Cardiac muscle cell (in vitro differentiated cells and primary cell): ENCODE data around the gene AOC3. TPM values are rescaled to one million over a fixed set of nuclear protein-coding genes. Genes with fewer than 3 reads are reported as not detected.
"Not testable (repeated sequence)": the region's sequence is repeated elsewhere in the genome, so short reads cannot be mapped to it uniquely, and the experiment has no call there.

Experiments
- DNase-seq, 2 donors: peaks; one replicate each; pipeline versions ENCODE4 v3.0.0 to v3.0.0-alpha.2; 2010 to 2017; ENCODE audit warnings: low read depth in 1 of 2, low spot score in 1 of 2
- H3K27ac ChIP-seq: fragments of 200-600 bp; sonication (generic); 2 replicates; pipeline ENCODE4 v1.5.1; 2016
- H3K27me3 ChIP-seq: fragments of 200-600 bp; sonication (generic); 2 replicates; pipeline ENCODE4 v1.6.0; 2016; ENCODE audit warnings: control low read depth
- H3K36me3 ChIP-seq: fragments of 200-600 bp; sonication (generic); 2 replicates; pipeline ENCODE4 v1.5.1; 2016; ENCODE audit warnings: control low read depth
- H3K4me1 ChIP-seq: fragments of 200-600 bp; sonication (generic); 2 replicates; pipeline ENCODE4 v1.8.1; 2017; ENCODE audit warnings: low read depth, mild to moderate bottlenecking, mixed run types
- H3K4me3 ChIP-seq: fragments of 200-600 bp; sonication (generic); 2 replicates; pipeline ENCODE4 v1.5.1; 2016; ENCODE audit warnings: mild to moderate bottlenecking
- H3K9me3 ChIP-seq: fragments of 200-600 bp; sonication (generic); 2 replicates; pipeline ENCODE4 v1.5.1; 2017; ENCODE audit warnings: low read depth, mild to moderate bottlenecking, control low read depth
- polyA plus RNA-seq: library from polyadenylated mRNA; unstranded; fragments of >200 nt; fragmentation: Nextera tagmentation; extraction: Ambion mirVana; gene quantifications from 2 replicates; pipeline ENCODE4 v1.2.1, GENCODE V29; 2016
- total RNA-seq: library from RNA; depleted of rRNA; stranded (reverse); fragments of >200 nt; gene quantifications from 2 replicates; pipeline ENCODE4 v1.2.3, GENCODE V29; 2016
- TF ChIP-seq, protein P1 (sequence below): IDR thresholded peaks from 2 replicates; pipeline ENCODE4 v1.5.1; 2012; ENCODE audit warnings: low read depth, mild to moderate bottlenecking, low read length

The AOC3 gene
- total and polyA plus RNA-seq, 2 experiments from 2014 or later, result 2.6 to 5.2 TPM

DNA sequence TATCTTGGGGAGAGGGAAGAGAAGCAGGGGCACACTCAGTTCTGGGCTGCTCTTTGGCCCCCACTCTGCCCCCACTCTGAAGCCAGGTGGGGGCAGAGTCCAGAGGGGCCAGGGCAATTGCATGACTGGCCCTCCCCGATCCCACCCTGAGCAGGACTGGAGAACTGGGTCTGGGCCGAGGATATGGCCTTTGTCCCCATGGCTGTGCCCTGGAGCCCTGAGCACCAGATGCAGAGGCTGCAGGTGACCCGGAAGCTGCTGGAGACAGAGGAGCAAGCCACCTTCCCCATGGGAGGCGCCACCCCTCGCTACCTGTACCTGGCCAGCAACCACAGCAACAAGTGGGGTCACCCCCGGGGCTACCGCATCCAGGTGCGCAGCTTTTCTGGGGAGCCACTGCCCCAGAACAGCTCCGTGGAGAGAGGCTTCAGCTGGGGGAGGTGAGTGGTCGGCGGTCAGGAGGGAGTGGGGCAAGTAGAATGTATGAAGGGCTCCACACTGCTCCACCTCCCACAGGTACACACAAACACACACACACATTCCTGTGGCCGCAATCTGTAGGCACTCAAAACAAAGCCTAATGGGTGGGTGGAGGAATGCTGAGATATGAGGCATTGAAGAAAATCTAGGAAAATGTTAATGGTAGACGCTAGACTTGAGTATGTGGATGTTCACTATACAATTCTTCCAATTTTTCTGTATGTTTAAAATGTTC is 21.4 kb downstream of the AOC3 start:
- H3K4me3 ChIP-seq, result no peak overlapping the region
- no peak for DNase-seq
- H3K36me3 ChIP-seq, result no peaks in the 10 kb centered on the region
- TF ChIP-seq, protein P1, sequence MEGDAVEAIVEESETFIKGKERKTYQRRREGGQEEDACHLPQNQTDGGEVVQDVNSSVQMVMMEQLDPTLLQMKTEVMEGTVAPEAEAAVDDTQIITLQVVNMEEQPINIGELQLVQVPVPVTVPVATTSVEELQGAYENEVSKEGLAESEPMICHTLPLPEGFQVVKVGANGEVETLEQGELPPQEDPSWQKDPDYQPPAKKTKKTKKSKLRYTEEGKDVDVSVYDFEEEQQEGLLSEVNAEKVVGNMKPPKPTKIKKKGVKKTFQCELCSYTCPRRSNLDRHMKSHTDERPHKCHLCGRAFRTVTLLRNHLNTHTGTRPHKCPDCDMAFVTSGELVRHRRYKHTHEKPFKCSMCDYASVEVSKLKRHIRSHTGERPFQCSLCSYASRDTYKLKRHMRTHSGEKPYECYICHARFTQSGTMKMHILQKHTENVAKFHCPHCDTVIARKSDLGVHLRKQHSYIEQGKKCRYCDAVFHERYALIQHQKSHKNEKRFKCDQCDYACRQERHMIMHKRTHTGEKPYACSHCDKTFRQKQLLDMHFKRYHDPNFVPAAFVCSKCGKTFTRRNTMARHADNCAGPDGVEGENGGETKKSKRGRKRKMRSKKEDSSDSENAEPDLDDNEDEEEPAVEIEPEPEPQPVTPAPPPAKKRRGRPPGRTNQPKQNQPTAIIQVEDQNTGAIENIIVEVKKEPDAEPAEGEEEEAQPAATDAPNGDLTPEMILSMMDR, result no peak
- H3K27me3 ChIP-seq, result no peaks in the 10 kb centered on the region
- H3K27ac ChIP-seq, result no peak overlapping the region
- H3K4me1 ChIP-seq, result no peaks in the 10 kb centered on the region
- no peaks in the 10 kb centered on the region for H3K9me3 ChIP-seq

DNA sequence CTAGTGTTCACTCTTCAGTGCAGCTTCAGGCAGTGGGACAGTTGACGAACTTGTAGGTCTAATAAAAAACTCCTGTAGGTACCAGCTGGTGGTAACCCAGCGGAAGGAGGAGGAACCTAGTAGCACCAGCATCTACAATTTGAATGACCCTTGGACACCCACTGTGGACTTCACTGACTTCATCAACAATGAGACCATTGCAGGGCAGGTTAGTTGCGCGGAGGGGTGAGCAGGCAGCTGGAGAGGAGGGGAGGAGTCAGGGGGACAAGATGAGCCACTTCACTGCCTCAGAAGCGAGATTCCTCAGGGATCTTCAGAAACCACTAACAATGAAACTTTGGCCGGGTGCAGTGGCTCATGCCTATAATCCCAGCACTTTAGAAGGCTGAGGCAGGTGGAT is 22.3 kb downstream of the AOC3 start:
- Histone ChIP-seq H3K27ac (no peak overlapping the region), H3K36me3 (no peaks in the 10 kb centered on the region), H3K9me3 (no peaks in the 10 kb centered on the region), H3K4me3 (no peak overlapping the region), H3K4me1 (no peaks in the 10 kb centered on the region), H3K27me3 (no peaks in the 10 kb centered on the region)
- DNase-seq, result no peak
- TF ChIP-seq, protein P1, result no peak

DNA sequence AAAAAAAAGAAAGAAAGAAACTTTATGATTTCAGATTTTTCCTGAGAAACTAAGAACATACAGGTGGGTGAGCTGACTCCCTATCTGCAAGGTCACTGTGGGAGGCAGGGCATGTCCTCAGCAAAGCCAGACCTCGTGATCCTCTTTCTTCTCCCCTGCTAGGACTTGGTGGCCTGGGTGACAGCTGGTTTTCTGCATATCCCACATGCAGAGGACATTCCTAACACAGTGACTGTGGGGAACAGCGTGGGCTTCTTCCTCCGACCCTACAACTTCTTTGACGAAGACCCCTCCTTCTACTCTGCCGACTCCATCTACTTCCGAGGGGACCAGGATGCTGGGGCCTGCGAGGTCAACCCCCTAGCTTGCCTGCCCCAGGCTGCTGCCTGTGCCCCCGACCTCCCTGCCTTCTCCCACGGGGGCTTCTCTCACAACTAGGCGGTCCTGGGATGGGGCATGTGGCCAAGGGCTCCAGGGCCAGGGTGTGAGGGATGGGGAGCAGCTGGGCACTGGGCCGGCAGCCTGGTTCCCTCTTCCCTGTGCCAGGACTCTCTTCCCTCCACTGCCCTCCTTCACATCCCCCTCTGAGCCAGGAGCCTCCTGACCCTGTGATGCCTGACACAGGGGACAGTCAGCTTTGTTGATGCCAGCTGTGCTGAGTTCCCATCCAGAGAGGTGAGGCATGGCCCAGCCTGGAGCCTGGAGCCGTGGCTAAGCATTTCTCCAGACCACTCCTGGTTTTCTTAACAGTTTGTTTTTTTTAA is 23.1 kb downstream of the AOC3 start:
- not testable (repeated sequence) for H3K9me3 ChIP-seq, DNase-seq, H3K27me3 ChIP-seq, H3K4me3 ChIP-seq, H3K27ac ChIP-seq, H3K36me3 ChIP-seq, H3K4me1 ChIP-seq

DNA sequence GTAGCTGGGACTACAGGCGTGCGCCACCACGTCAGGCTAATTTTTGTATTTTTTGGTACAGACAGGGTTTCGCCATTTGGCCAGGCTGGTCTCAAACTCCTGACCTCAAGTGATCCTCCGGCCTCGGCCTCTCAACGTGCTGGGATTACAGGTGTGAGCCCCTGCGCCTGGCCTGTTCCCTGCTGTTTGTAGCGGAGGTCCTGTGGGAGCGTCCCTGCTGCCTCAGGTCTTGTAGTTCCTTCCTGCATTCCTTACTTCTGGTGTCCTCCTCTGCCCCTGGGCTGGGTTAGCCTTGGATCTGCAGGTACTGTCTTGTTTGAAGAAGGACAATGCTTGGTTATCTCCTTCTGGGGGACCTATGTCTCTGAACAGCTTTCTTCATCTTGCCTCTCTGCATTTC is 26.0 kb downstream of the AOC3 start:
- no peaks in the 10 kb centered on the region for H3K27me3 ChIP-seq
- TF ChIP-seq, protein P1, result no peak
- no peak for DNase-seq
- H3K27ac ChIP-seq, result no peak overlapping the region
- H3K4me3 ChIP-seq, result no peak overlapping the region
- H3K9me3 ChIP-seq, result no peaks in the 10 kb centered on the region
- no peaks in the 10 kb centered on the region for H3K4me1 ChIP-seq
- H3K36me3 ChIP-seq, result no peaks in the 10 kb centered on the region

DNA sequence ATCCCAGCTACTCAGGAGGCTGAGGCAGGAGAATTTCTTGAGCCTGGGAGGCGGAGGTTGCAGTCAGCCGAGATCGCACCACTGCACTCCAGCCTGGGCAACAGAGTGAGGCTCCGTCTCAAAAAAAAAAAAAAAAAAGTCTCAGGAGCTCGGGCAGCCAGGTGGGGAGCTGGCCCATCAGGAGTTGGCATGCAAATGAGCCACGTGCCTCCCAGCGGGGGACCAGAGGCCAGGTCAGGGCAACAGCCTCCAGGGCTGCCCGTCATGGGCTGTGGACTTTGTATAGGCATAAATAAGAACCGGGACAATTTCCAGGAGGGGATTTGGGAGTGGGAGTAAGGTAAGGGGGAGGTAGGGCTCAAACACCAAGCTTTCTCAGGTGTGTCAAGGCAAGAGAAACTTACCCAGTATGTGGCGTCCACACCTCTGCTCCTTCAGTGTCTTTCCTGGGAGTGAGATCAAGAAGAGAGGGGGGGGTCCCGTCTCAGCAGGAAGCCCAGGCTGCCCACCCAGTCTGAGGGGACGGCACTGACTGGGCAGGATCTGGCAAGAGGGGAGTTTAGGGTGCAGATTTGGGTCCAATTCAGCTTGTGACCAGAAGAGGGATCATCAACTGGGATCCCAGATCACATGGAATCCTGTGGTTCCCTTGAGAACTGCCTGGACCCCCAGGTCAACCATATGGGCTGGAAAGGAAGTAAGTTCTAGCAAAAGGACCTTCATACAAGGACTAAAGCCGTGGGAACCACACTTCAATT is 27.3 kb downstream of the AOC3 start:
- Histone ChIP-seq H3K27ac (no peak overlapping the region), H3K4me1 (no peaks in the 10 kb centered on the region), H3K9me3 (no peaks in the 10 kb centered on the region), H3K27me3 (no peaks in the 10 kb centered on the region), H3K4me3 (no peak overlapping the region), H3K36me3 (no peaks in the 10 kb centered on the region)
- DNase-seq, result no peak
- TF ChIP-seq, protein P1, result peak; percentile 6
